ENCODE measurements around the gene PCK2.

- TF ChIP-seq CTCF (IDR thresholded peaks at IDR 0.05; ENCODE audit: extremely low read depth in 1 of 2, insufficient read depth in 1 of 2, low read depth in 1 of 2, low read length in 2 of 2) (no peak), FOS (IDR thresholded peaks at IDR 0.05; ENCODE audit: borderline replicate concordance, insufficient read depth, low read length) (no peak), POLR2AphosphoS5 (IDR thresholded peaks at IDR 0.05; ENCODE audit: insufficient read depth, low read depth, low read length) (no peak), POLR2A (IDR thresholded peaks at IDR 0.05; ENCODE audit: low read depth, low read length) (no peak), EZH2 (IDR thresholded peaks at IDR 0.05; ENCODE audit: borderline replicate concordance, low read depth, low read length, severe bottlenecking) (no peak), JUN (IDR thresholded peaks at IDR 0.05; ENCODE audit: borderline replicate concordance, insufficient read depth, insufficient read length, low read depth) (no peak), MAX (IDR thresholded peaks at IDR 0.05; ENCODE audit: insufficient read depth, insufficient read length) (no peak), MYC (IDR thresholded peaks at IDR 0.05; ENCODE audit: low read depth, low read length) (no peak)
These were observed 25.2 kb upstream of the PCK2 start for GRCh38 chr14:24068711-24069410.
